HAP-1 (cell line): ENCODE data around the gene SLC2A4RG.

Source experiments
- DNase-seq, 2 experiments: peaks; one replicate each; pipeline ENCODE4 v3.0.0-alpha.2; 2016 to 2020; ENCODE audit warnings: low spot score in 2 of 2
- H3K27me3 ChIP-seq: fragments of 250-450 bp; sonication (Bioruptor Pico); 2 replicates; pipeline ENCODE4 v1.5.1; 2020; ENCODE audit warnings: low read depth, mild to moderate bottlenecking, moderate library complexity
- H3K36me3 ChIP-seq: fragments of 250-450 bp; sonication (Bioruptor Pico); replicated peaks from 2 replicates; pipeline ENCODE4 v1.5.1; 2020; ENCODE audit warnings: mild to moderate bottlenecking
- H3K4me1 ChIP-seq: fragments of 250-450 bp; sonication (Bioruptor Pico); 2 replicates; pipeline ENCODE4 v1.5.1; 2020; ENCODE audit warnings: mild to moderate bottlenecking
- H3K4me3 ChIP-seq: fragments of 250-450 bp; sonication (Bioruptor Pico); 2 replicates; pipeline ENCODE4 v1.5.1; 2020; ENCODE audit warnings: mild to moderate bottlenecking, moderate library complexity
- H3K9me3 ChIP-seq: fragments of 250-450 bp; sonication (Bioruptor Pico); 2 replicates; pipeline ENCODE4 v1.5.1; 2020; ENCODE audit warnings: mild to moderate bottlenecking, moderate library complexity
- in situ Hi-C: fragments of 300-500 bp; cut with MboI; formaldehyde crosslinking; loops from 3 replicates; pipeline ENCODE4 v1.14.3; 2020; ENCODE audit warnings: low sequenced_read_pairs, inconsistent platforms, mixed read lengths

SLC2A4RG gene

DNA sequence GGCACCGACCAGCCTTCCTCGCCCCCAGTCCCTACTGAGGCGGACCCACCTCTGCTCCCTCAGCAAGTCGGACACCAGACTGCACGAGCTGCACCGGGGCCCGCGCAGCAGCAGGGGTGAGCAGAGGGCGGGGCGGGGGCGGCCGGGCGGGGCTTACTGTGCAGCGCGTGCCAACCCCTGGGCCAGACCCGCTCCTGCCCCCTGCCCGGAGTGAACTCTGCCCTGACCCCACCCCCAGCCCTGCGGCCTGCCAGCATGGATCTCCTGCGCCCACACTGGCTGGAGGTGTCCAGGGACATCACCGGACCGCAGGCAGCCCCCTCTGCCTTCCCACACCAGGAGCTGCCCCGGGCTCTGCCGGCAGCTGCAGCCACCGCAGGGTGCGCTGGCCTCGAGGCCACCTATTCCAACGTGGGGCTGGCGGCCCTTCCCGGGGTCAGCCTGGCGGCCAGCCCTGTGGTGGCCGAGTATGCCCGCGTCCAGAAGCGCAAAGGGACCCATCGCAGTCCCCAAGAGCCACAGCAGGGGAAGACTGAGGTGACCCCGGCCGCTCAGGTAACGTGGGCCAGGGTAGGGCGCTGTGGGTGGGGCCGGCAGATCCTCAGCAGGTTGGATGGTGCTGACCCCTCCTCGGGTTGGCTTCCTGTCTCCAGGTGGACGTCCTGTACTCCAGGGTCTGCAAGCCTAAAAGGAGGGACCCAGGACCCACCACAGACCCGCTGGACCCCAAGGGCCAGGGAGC, 1.5 kb upstream of the SLC2A4RG start:
- peaks cover 9% of the 10 kb centered on the region for H3K4me1 ChIP-seq
- no peaks in the 10 kb centered on the region for H3K9me3 ChIP-seq
- in situ Hi-C loops: no loop called here
- H3K27me3 ChIP-seq: no peaks in the 10 kb centered on the region
- H3K4me3 ChIP-seq: no peak overlapping the region
- peaks cover 29% of the 10 kb centered on the region for H3K36me3 ChIP-seq
- DNase-seq: no peak

DNA sequence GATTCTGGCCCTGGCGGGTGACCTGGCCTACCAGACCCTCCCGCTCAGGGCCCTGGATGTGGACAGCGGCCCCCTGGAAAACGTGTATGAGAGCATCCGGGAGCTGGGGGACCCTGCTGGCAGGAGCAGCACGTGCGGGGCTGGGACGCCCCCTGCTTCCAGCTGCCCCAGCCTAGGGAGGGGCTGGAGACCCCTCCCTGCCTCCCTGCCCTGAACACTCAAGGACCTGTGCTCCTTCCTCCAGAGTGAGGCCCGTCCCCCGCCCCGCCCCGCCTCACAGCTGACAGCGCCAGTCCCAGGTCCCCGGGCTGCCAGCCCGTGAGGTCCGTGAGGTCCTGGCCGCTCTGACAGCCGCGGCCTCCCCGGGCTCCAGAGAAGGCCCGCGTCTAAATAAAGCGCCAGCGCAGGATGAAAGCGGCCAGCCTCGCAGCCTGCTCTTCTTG, 868 bp upstream of the SLC2A4RG start:
- H3K4me1 ChIP-seq: peaks cover 9% of the 10 kb centered on the region
- peaks cover 29% of the 10 kb centered on the region for H3K36me3 ChIP-seq
- in situ Hi-C loops: no loop called here
- DNase-seq: no peak
- no peak overlapping the region for H3K4me3 ChIP-seq
- no peaks in the 10 kb centered on the region for H3K27me3 ChIP-seq
- no peaks in the 10 kb centered on the region for H3K9me3 ChIP-seq

DNA sequence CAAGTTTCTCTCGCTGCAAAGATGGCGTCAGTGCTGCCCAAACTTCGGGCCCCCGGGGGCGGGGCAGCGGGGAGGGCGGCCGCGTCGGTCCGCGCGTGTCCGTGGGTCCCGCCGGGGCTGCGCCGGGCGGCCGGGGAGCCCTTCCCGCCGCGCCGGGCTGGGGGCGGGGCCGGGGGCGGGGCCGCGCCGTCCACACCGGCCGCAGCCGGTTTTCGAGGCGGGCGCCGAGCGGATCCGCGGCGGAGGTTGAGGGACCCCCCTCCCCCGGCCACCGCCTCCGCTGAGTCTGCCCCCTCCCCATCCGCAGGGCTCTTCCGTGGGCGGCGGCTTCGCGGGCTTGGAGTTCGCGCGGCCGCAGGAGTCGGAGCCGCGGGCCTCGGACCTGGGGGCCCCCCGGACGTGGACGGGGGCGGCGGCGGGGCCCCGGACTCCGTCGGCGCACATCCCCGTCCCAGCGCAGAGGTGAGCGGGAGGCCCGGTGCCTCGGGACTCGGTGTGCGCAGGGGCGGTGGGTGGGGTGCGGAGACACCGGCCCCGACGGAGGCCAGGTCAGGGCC, 572 bp downstream of the SLC2A4RG start:
- H3K4me3 ChIP-seq: peak overlapping the region; percentile 67
- DNase-seq: peak; percentile 37 to 75
- peaks cover 9% of the 10 kb centered on the region for H3K4me1 ChIP-seq
- H3K9me3 ChIP-seq: no peaks in the 10 kb centered on the region
- no peaks in the 10 kb centered on the region for H3K27me3 ChIP-seq
- peaks cover 30% of the 10 kb centered on the region for H3K36me3 ChIP-seq
- in situ Hi-C loops: no loop called here

DNA sequence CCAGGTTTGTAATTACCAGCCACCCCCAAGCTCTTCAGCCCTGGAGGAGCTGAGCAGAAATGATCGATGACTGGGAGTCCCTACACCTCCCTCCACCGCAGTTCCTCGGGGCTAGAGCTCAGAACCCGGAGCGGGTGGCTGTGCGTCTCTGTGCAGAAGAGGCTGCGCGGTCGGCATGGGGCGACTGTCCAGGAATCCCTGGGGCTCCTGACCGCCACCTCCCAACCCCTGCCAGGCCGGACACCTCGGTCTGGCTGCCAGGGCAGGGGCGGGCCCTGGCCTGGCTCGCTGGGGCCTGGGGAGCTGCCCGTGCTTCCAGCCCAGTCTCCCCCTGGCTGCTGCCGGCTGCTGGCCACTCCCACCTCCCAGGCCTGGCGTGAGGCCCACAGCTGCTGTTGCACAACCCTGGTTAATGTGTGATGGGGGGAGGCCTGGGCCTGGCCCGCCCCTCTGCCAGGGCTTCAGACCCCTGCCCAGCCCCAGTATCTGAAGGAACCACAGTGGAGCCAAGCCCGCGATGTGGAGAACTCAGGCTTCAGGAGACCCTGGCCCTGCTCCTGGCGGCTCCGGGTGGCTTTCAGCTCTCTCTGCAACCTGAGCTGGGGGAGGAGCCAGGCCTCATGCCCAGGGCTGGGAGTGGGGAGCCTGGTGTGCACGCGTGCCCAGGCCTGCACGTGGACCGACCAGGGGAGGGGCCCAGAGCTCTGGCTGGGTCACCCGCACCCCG, 1.2 kb downstream of the SLC2A4RG start:
- peaks cover 9% of the 10 kb centered on the region for H3K4me1 ChIP-seq

DNA sequence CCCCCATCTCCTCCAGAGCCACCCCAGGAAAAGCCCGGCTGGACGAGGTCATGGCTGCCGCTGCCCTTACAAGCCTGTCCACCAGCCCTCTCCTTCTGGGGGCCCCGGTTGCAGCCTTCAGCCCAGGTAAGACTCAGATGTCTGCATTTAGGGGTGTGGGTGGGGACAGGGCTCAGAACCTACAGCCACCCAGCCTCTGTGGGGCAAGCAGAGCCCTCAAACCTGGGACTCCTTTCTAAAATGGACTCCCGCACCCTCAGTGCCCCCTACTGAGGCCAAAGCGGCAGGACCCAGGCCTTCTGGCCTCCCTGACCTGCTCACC, 1.7 kb downstream of the SLC2A4RG start:
- no peaks in the 10 kb centered on the region for H3K9me3 ChIP-seq
- H3K4me1 ChIP-seq: peaks cover 9% of the 10 kb centered on the region
- peaks cover 30% of the 10 kb centered on the region for H3K36me3 ChIP-seq
- no peaks in the 10 kb centered on the region for H3K27me3 ChIP-seq
- in situ Hi-C loops: no loop called here
- DNase-seq: no peak
- H3K4me3 ChIP-seq: peak overlapping the region; percentile 67

More for the DNA sequence above, 1.2 kb downstream of the SLC2A4RG start:
- DNase-seq: peak; percentile 53 to 83
- H3K4me3 ChIP-seq: peak overlapping the region; percentile 67
- in situ Hi-C loops: no loop called here
- no peaks in the 10 kb centered on the region for H3K9me3 ChIP-seq
- peaks cover 30% of the 10 kb centered on the region for H3K36me3 ChIP-seq
- no peaks in the 10 kb centered on the region for H3K27me3 ChIP-seq

DNA sequence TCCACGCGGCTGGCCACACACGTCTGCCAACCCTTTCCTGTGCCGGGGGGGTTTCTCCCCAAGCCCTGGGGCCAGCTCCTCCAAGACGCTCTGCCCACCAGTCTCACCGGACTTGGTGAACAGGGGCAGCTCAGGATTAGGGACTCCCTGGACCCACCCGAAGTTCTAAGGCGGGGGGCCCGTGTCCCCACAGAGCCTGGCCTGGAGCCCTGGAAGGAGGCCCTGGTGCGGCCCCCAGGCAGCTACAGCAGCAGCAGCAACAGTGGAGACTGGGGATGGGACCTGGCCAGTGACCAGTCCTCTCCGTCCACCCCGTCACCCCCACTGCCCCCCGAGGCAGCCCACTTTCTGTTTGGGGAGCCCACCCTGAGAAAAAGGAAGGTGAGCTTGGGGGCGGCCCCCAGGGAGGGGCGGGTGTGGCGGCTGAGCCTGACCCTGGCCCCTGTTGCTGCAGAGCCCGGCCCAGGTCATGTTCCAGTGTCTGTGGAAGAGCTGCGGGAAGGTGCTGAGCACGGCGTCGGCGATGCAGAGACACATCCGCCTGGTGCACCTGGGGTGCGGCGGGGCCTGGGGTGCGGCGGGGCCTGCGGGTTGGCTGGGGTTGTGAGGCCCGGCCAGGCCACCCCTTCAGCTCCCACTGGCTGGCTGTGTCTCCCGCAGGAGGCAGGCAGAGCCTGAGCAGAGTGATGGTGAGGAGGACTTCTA, 2.3 kb downstream of the SLC2A4RG start:
- DNase-seq: no peak
- no peaks in the 10 kb centered on the region for H3K27me3 ChIP-seq
- in situ Hi-C loops: no loop called here
- peaks cover 30% of the 10 kb centered on the region for H3K36me3 ChIP-seq
- peaks cover 9% of the 10 kb centered on the region for H3K4me1 ChIP-seq
- H3K4me3 ChIP-seq: peak overlapping the region; percentile 67
- H3K9me3 ChIP-seq: no peaks in the 10 kb centered on the region

DNA sequence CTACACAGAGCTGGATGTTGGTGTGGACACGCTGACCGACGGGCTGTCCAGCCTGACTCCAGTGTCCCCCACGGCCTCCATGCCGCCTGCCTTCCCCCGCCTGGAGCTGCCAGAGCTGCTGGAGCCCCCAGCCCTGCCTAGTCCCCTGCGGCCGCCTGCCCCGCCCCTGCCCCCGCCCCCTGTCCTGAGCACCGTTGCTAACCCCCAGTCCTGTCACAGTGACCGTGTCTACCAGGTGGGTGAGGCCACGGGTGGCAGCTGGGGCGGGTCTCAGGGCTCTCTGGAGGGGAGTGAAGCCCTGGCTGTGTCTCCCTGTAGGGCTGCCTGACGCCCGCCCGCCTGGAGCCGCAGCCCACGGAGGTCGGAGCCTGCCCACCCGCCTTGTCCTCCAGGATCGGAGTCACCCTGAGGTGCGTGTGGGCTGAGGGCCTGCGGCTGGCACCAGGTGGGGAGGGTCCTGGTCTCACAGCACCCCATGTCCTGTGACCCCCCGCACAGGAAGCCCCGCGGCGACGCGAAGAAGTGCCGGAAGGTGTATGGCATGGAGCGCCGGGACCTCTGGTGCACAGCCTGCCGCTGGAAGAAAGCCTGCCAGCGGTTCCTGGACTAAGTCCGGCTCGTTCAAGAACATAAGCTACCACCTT, 2.9 kb downstream of the SLC2A4RG start:
- H3K4me1 ChIP-seq: peaks cover 9% of the 10 kb centered on the region
- no peaks in the 10 kb centered on the region for H3K27me3 ChIP-seq
- DNase-seq: no peak
- H3K36me3 ChIP-seq: peaks cover 30% of the 10 kb centered on the region
- H3K4me3 ChIP-seq: no peak overlapping the region
- in situ Hi-C loops: no loop called here
- no peaks in the 10 kb centered on the region for H3K9me3 ChIP-seq

DNA sequence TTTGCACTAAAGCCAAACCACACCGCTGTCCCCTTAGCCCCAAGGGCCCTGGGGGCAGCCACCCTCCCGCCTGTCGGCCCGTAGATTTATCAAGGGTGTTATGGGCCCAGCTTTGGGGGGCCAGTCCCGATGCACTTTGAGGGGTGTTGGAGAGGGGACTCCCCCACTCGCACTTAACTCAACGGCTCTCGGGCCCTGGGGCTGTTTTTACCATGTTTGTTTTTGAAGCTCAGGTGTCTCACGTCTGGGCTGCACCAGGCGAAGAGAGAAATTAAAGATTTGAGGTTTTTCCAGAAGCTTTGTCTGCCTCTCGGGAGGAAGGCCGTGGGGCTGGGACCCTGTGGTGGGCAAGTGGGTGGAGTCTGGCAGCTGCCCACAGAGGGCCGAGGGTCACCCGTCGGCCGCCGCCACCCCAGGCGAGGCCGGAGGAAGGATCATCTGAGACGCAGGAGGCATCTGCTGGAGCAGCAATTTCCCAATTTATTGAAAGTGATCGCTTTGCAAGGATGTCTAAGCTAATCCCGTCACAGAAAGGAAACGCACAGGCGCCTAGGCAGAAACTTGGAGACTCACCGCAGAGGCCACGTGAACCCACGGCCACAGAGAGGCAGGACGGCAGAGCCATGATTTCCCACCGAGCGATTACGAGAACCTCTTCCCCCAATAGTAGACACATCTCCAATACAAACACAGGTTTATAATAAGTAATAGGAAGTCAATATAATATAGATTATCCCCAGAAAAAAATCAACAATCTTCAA, 3.8 kb downstream of the SLC2A4RG start:
- in situ Hi-C loops: no loop called here

DNA sequence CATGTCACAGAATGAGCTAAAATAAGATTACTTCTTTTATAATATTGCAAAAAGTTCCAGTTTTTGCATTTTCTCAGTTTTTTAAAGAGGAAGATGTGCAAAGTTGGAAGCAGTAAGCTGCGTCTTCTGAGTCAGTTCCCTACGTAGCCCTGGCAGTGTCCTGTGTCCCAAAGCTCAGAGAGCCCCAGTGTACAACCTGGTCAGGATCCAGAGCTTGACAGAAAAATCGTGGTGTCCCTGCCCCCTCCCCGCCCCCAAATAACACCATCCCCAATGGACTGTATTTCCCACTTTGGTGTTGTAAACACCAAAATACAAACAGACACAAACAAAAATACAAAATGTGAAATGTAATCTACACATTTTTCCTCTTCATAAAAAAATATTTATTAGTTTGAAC, 4.6 kb downstream of the SLC2A4RG start:
- no peak overlapping the region for H3K4me3 ChIP-seq
- peaks cover 8% of the 10 kb centered on the region for H3K4me1 ChIP-seq
- H3K9me3 ChIP-seq: no peaks in the 10 kb centered on the region

More for the DNA sequence above, 3.8 kb downstream of the SLC2A4RG start:
- H3K9me3 ChIP-seq: no peaks in the 10 kb centered on the region
- no peaks in the 10 kb centered on the region for H3K27me3 ChIP-seq
- H3K4me1 ChIP-seq: peaks cover 9% of the 10 kb centered on the region
- H3K36me3 ChIP-seq: peaks cover 30% of the 10 kb centered on the region
- H3K4me3 ChIP-seq: no peak overlapping the region
- no peak for DNase-seq

DNA sequence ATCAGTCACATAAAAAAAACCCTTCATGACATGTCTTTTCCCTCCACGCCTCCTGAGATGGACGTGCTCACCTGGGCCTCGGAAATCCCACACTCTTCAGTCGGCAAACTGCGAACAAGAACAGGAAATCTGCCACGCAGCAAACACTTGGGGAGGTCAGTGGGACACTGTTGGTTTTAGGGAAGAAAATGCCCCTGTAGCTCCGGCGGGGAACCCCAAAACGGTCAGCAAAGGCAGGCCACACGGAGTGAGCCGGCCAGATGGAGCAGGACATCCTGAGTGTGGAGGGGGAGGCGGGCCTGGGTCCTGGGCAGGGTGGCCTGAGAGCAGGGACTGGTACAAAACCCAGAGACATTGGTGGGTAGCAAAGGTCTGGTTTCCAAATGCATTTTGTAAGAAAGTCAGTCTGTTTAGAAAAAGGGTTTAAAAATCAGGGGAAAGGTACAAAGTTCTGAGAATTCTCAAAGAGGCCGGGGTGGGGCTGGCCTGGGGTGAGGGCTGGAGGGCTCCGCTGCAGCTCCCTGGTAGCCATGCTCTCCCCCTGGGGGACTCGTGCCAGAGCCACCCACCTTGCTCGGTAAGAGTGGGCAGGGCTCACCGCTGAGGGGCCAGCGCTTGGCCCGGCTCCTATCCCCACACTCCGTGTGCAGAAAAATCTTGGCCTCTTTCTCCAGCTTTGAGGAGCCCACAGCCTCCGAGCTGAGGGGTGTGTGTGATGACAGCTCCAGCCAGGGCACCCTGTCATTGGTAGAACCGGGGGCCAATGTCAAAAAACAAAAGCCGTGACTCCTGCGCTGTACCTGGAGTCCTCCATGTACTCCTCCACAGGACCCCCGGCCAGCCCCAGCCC, 5.2 kb downstream of the SLC2A4RG start:
- DNase-seq: no peak
- Histone ChIP-seq H3K36me3 (peaks cover 30% of the 10 kb centered on the region), H3K4me3 (no peak overlapping the region), H3K9me3 (no peaks in the 10 kb centered on the region), H3K4me1 (peaks cover 7% of the 10 kb centered on the region), H3K27me3 (no peaks in the 10 kb centered on the region)
- in situ Hi-C loops: no loop called here

More for the DNA sequence above, 4.6 kb downstream of the SLC2A4RG start:
- no peak for DNase-seq
- in situ Hi-C loops: no loop called here
- H3K27me3 ChIP-seq: no peaks in the 10 kb centered on the region
- peaks cover 30% of the 10 kb centered on the region for H3K36me3 ChIP-seq

DNA sequence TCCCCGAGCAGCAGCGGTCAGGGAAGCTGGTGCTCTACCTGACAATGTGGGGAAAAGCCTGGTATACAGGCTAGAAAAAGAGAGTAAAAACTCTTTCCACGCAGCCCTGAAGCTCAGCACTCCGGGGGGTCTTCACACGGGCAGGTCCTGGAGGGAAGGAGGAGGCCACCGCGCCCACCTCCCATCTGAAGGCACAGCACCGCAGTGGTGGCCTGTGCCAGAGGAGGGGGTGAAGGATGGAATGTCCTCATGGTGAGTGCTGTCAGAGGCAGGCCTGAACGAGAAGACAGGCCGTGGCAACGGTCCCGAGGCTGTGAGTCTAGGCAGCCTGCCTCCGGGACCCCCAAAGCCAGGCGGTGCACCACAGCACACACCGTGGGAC, 5.8 kb downstream of the SLC2A4RG start:
- Histone ChIP-seq H3K4me3 (no peak overlapping the region), H3K4me1 (peaks cover 7% of the 10 kb centered on the region), H3K9me3 (no peaks in the 10 kb centered on the region), H3K27me3 (no peaks in the 10 kb centered on the region), H3K36me3 (peaks cover 30% of the 10 kb centered on the region)
- in situ Hi-C loops: no loop called here
- DNase-seq: no peak

DNA sequence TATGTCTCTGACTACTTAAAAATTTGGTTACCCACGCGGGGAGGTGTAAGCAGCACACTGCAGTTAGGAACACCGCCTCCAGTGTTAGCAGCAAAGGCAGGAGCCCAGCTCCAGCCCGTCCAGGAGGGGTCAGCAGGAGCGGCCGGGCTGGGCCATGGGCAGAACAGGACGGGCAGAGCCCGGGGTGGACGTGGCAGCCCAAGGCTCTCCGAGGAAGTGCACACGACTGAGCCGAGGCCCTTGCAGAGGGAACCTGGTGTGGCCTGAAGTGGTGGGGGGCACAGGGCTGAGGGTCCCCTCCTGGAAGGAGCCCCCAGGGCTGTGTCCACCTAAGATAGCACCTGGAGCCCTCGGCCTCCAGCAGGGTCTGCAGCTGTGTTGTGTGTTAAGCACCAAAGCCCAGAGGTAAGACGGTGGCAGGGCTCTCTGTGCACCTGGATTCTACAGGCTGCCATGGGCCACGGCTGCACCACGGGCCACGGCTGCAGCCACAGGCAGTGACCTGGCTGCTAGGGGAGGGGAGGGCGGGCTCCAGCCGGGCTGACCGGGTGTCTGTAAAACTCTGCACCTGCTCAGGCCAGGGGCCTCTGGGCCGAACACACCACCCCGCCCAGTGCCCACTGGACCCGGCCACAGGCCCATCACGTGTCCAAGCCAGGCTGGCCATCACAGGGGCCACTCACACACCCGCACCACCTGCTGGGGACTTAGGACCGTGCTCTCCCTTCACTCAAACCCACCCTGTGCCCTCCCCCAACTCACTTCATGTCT, 6.6 kb downstream of the SLC2A4RG start:
- in situ Hi-C loops: no loop called here
- H3K27me3 ChIP-seq: no peaks in the 10 kb centered on the region
- H3K9me3 ChIP-seq: no peaks in the 10 kb centered on the region
- DNase-seq: no peak
- no peak overlapping the region for H3K4me3 ChIP-seq
- peaks cover 6% of the 10 kb centered on the region for H3K4me1 ChIP-seq
- H3K36me3 ChIP-seq: peaks cover 25% of the 10 kb centered on the region
